ENCODE results near the gene LEO1.

DNA sequence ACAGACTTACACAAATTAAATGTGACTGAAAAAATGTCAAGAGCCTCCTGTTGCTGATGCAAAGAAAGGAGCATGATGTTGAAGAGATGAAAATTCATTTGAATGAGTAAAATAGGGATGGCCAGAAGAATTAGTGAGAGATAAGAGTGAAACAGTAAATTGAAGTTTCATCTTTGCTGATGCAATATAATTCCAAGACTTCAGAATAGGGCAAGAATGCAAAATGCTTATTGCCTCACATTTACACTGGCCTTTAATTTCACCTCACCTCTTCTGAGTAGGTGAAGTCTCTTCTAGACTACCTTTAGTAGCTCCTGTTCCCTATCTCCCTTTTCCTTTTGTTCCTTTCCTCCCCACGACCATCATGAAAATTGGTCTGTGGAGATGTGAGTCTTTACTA is 32.1 kb upstream of the LEO1 start:
- TF ChIP-seq, protein P1, sequence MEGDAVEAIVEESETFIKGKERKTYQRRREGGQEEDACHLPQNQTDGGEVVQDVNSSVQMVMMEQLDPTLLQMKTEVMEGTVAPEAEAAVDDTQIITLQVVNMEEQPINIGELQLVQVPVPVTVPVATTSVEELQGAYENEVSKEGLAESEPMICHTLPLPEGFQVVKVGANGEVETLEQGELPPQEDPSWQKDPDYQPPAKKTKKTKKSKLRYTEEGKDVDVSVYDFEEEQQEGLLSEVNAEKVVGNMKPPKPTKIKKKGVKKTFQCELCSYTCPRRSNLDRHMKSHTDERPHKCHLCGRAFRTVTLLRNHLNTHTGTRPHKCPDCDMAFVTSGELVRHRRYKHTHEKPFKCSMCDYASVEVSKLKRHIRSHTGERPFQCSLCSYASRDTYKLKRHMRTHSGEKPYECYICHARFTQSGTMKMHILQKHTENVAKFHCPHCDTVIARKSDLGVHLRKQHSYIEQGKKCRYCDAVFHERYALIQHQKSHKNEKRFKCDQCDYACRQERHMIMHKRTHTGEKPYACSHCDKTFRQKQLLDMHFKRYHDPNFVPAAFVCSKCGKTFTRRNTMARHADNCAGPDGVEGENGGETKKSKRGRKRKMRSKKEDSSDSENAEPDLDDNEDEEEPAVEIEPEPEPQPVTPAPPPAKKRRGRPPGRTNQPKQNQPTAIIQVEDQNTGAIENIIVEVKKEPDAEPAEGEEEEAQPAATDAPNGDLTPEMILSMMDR (IDR thresholded peaks at IDR 0.05; ENCODE audit: borderline replicate concordance, extremely low read depth, low read length, poor library complexity, severe bottlenecking) = no peak
- no peak for TF ChIP-seq EZH2 (IDR thresholded peaks at IDR 0.05; ENCODE audit: borderline replicate concordance, low read depth, low read length, severe bottlenecking)
